ENCODE measurements around the gene WDR93.
A peak's percentile ranks its signal among the peaks of the same experiment; 100 is the strongest.
"Not testable (repeated sequence)": the region's sequence is repeated elsewhere in the genome, so short reads cannot be mapped to it uniquely, and the experiment has no call there.

Gene WDR93

GRCh38 chr15:89685995-89686394 lies 4.6 kb upstream of the WDR93 start:
- no peak for DNase-seq (ENCODE audit: low read depth in 2 of 2)

- no peak for DNase-seq (ENCODE audit: low read depth in 2 of 2)
These were observed 4.1 kb upstream of the WDR93 start for GRCh38 chr15:89686522-89686921.

DNA sequence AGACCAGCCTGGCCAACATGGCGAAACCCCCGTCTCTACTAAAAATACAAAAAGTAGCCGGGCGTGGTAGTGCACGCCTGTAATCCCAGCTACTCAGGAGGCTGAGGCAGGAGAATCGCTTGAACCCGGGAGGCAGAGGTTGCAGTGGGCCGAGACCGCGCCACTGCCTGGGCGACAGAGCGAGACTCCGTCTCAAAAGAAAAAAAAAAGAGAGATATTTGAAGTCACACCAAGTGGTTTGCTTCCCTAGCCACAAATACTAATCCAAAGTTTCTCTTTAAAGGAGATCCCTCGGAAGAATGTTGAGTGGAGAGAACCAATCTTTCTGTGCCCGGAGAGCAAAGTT lies 708 bp upstream of the WDR93 start:
- DNase-seq (ENCODE audit: low read depth in 2 of 2) = not testable (repeated sequence)

- DNase-seq (ENCODE audit: low read depth in 2 of 2) = no peak
These were observed 2.5 kb downstream of the WDR93 start for GRCh38 chr15:89693091-89693490.

- no peak for DNase-seq (ENCODE audit: low read depth in 2 of 2)
These were observed 3.1 kb downstream of the WDR93 start for GRCh38 chr15:89693696-89694095.

- DNase-seq (ENCODE audit: low read depth in 2 of 2) = no peak
These were observed 4.6 kb downstream of the WDR93 start for GRCh38 chr15:89695198-89695597.

GRCh38 chr15:89704411-89704810 lies 13.8 kb downstream of the WDR93 start:
- DNase-seq (ENCODE audit: low read depth in 2 of 2) = no peak

DNA sequence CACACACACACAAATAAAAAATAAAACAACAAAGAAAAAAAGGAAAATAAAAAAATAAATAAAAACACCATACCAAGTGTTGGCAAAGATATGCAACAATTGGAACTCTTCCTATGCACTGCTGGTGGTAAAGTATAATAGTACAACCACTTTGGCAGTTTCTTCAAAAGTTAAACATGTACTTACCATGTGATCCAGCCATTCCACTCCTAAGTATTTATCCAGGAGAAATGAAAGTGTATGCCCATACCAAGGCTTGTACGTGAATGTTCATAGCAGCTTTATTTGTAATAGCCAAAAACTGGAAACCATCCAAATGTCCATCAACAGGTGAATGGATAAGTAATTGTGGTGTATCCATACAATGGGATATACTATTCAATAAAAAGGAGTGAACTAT lies 17.0 kb downstream of the WDR93 start:
- DNase-seq (ENCODE audit: low read depth in 2 of 2) = no peak

- DNase-seq (ENCODE audit: low read depth in 2 of 2) = no peak
These were observed 24.2 kb downstream of the WDR93 start for GRCh38 chr15:89714775-89715174.

GRCh38 chr15:89723031-89723430 lies 32.4 kb downstream of the WDR93 start:
- no peak for DNase-seq (ENCODE audit: low read depth in 2 of 2)

- no peak for DNase-seq (ENCODE audit: low read depth in 2 of 2)
These were observed 34.0 kb downstream of the WDR93 start for GRCh38 chr15:89724621-89725020.

GRCh38 chr15:89725064-89725463 lies 34.5 kb downstream of the WDR93 start:
- DNase-seq (ENCODE audit: low read depth in 2 of 2) = no peak

- no peak for DNase-seq (ENCODE audit: low read depth in 2 of 2)
These were observed 37.6 kb downstream of the WDR93 start for GRCh38 chr15:89728254-89728653.

- no peak for DNase-seq (ENCODE audit: low read depth in 2 of 2)
These were observed 40.7 kb downstream of the WDR93 start for GRCh38 chr15:89731275-89731674.

DNA sequence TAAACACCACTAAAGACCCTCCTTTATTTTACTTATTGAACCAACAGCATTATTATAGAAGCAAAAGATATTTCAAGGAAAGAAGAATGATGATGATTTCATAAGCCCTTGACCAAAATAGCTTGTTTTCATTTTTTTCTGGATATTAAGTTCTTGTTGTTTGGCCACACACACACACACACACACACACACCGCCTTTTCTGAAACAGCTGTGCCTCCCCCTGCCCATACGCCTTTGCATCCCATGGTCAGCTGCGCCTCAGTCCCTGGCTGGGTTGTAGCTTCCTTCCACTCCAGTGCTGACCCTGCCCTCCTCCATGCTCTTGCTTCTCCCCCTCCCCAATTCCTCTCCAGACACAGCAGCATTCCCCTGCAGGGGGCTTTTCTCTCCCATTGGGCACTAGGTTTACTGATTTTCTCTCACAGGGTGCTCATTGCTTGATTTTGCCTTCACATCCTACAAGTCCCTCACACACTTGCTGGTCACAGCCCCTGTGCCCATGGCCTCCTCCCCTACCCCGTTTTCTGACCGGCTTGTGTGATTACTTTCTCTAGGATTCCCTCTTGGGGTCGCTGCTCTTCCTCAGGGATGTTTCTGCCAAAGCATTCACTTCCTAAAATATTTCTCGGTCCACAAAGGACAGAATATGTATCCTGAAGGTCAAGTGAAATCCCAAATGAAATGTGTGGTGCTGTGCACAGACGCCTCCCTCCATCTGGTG lies 42.0 kb downstream of the WDR93 start:
- DNase-seq (ENCODE audit: low read depth in 2 of 2) = no peak

DNA sequence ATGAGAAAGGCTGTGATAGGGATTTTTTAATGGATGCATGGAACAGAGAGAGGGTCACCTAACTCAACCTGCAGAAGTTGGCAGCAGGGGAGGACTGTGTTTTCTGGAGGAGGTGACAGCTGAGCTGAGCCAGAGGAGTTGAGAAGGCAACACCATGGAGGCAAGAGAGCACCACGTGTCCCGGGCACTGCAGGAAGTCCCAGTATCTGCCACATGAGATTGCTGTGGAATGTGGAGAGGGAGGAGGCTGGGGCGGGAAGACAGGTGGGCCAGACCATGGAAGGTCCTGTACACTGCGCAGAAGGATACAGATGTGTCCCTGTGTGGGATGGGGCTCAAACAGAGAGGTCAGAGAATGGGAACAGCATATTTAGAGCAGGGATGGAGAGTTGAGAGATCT lies 45.2 kb downstream of the WDR93 start:
- DNase-seq (ENCODE audit: low read depth in 2 of 2) = no peak

- DNase-seq (ENCODE audit: low read depth in 2 of 2) = peak in 1 of 2 donors; percentile 17
These were observed 49.5 kb downstream of the WDR93 start for GRCh38 chr15:89740137-89740536.

- no peak for DNase-seq (ENCODE audit: low read depth in 2 of 2)
These were observed 52.4 kb downstream of the WDR93 start for GRCh38 chr15:89743011-89743410.

DNA sequence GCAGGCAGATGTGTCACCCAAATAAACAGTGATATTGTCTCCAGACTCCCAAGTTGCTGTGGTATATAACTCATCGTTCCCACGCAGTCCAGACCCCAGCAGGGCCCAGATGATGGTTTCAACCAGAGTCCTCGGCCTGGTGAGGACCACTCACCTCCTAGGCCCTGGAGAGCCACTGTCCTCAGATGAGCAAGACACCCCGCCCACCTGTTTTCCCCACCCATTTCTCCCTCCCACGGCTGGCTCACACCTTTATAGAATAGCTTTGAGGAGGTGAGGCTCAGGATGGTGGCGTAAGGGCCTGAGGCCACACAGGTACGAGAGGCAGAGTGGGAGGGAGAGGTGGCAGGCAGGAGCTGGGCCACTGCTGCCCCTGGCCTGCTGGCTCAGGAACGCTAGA lies 53.0 kb downstream of the WDR93 start:
- no peak for DNase-seq (ENCODE audit: low read depth in 2 of 2)

DNA sequence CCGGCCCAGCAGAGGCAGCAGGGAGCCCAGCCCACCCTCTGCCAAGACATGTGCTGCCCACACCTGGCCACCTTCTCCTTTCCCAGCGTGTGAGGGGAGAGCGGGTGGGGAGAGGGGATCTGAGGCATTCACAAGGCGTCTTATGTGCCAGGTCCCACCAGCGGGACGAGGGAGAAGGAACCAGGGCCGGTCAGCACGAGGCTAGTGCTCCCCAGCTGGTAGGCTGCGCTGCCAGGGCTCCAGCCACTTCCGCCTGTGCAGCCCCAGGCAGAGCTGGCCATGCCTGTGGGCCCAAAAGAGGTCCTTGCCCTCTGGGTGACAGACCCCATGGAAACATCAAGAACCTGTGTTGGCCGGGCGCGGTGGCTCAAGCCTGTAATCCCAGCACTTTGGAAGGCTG lies 54.5 kb downstream of the WDR93 start:
- DNase-seq (ENCODE audit: low read depth in 2 of 2) = no peak

- DNase-seq (ENCODE audit: low read depth in 2 of 2) = no peak
These were observed 55.2 kb downstream of the WDR93 start for GRCh38 chr15:89745768-89746167.

DNA sequence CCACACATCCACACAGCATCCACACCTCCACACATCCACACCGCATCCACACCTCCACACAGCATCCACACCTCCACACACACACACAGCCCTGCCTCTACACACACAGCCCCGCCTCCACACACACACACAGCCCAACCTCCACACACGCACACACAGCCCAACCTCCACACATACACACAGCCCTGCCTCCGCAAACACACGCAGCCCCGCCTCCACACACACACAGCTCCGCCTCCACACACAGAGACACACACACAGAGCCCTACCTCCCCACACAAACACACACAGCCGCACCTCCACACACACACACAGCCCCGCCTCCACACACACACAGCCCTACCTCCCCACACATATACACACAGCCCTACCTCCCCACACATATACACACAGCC lies 55.8 kb downstream of the WDR93 start:
- no peak for DNase-seq (ENCODE audit: low read depth in 2 of 2)

DNA sequence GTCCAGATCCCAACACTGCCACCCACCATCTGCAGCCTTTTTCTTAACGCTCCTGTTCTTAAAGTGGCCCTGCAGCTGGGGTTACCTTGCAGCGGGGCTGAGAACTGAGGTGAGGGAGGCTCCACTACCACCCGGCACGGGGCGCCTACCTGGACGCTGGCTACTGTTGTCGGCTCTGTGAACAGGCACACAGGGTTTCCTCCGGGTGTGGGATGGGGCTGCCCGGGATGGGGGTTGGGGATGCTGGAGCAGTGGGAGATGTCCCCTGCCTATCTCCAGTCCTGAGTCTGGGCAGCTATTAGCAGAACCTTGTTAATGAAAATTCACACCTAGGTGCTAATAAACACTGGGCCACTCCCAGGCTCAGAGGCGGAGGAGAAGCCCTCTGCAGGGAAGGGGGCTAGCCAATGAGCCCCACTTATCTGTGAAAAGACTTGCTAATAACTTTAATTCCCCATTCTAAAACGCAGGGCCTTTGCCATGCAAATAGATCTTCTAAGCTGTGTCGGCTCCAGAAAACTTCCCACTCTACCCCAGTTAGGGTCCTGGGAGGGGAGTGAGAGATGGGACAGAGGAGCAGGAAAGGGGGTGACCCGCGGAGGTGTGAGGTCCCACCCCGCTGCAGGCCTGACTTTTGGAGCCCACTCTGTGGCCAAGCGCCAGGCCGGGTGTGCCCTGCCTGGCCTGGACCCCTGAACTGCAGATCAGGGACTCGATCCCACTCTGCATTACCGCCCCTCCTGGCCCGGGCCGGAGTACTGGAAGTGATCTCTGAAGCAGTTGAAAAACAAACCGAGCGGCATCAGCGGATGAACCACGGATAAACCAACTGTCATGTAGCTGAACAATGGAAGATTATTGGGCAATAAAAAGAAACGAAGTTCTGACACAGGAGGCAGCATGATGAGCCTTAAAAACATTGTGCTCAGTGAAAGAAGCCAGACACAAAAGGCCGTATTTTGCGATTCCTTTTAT lies 57.4 kb downstream of the WDR93 start:
- no peak for DNase-seq (ENCODE audit: low read depth in 2 of 2)
